ENCODE measurements around the gene TMEM263. TPM values are rescaled to one million over a fixed set of nuclear protein-coding genes. Genes with fewer than 3 reads are reported as not detected.
A peak's percentile ranks its signal among the peaks of the same experiment; 100 is the strongest.
"Not testable (repeated sequence)": the region's sequence is repeated elsewhere in the genome, so short reads cannot be mapped to it uniquely, and the experiment has no call there.

Gene TMEM263
- total RNA-seq, 2 experiments from 2014 or later, result 38.9 to 43.0 TPM

DNA sequence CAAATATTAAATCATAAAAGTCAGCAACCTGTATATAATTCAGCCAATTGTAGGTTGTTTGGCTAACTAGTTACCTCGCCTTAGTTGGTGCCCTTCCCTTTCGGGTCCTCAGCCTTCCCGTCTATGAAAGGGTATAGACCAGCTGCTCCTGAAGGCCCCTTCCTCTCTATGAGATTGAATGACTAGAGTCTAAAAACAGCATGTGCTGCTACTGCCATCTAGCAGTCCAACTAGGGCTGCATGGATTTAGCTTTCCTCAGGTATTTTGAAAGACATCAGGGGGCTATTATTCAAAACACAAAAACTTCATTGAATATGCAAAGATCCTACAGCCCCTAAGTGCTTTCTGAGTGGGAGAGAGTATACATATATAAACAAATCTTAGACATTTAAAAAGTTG is 37.0 kb upstream of the TMEM263 start:
- CTCF ChIA-PET, result interaction anchor here (0.6 to 1.9 kb wide), 11 partner anchors 8 to 581 kb away, joined by 3 to 4 read pairs (median 3); no protein-coding TSS in a partner anchor
- Mint-ChIP-seq H3K4me1 (peaks cover 15% of the 10 kb centered on the region), H3K36me3 (ENCODE audit: low read depth) (no peaks in the 10 kb centered on the region), H3K27ac (no peak overlapping the region), H3K9me3 (ENCODE audit: low read depth) (peaks cover 2% of the 10 kb centered on the region), H3K4me3 (no peak overlapping the region), H3K27me3 (peaks cover 2% of the 10 kb centered on the region)
- ATAC-seq, result no peak
- no peak for DNase-seq
- POLR2A ChIA-PET, result no interaction called here
- intact Hi-C loops (cut with DNase I, micrococcal nuclease), result loop anchor here in 1 of 2 experiments (5.0 kb wide), 3 partner anchors 181 to 336 kb away; partner anchors contain the start of gene RFX4

DNA sequence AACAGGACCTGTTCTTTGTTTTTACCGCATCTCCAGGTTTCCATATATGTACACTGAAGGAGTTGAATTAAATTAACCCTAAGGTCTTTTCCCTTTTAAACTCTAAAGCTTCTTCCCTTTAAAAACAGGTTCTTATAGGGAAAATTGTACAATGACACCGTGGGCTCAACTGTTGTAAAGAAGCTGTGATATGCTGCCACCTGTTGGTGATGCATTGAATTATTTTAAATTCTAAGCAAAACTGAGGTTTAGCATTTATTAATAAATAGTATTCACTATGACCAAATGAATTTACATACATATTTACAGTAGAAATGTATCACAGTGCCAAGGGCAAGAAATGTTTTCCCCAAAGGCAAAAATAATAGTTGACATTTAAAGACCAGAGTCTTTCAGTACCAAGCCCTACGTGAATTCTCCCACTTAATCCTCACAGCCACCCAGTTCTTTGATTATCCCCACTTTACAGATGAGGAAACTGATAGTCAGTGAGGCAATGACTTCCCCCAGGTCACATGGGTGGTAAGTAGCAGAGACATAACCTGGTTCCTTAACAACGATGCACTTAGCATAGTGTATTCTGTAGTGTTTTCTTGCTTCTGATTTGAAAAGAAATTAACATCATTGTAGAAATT is 35.7 kb upstream of the TMEM263 start:
- ATAC-seq, result no peak
- peak; percentile 26 for DNase-seq
- H3K36me3 Mint-ChIP-seq (ENCODE audit: low read depth), result no peaks in the 10 kb centered on the region
- ChIA-PET POLR2A (interaction anchor here (0.5 kb wide), 1 partner anchor 13 kb away, joined by 4 read pairs; no protein-coding TSS in a partner anchor), CTCF (interaction anchor here (0.6 to 1.9 kb wide), 23 partner anchors 10 to 1839 kb away, joined by 3 to 10 read pairs (median 3); partner anchors contain the start of gene POLR3B)
- intact Hi-C loops (cut with DNase I, micrococcal nuclease), result loop anchor here (1.0 to 10.0 kb wide), 8 partner anchors 183 to 693 kb away; partner anchors contain the start of genes RFX4 (in 2 of the 2) and POLR3B (in 1 of the 2)
- no peak overlapping the region for H3K4me3 Mint-ChIP-seq
- H3K27me3 Mint-ChIP-seq, result peaks cover 5% of the 10 kb centered on the region
- H3K4me1 Mint-ChIP-seq, result peaks cover 8% of the 10 kb centered on the region
- peaks cover 6% of the 10 kb centered on the region for H3K9me3 Mint-ChIP-seq (ENCODE audit: low read depth)
- no peak overlapping the region for H3K27ac Mint-ChIP-seq

DNA sequence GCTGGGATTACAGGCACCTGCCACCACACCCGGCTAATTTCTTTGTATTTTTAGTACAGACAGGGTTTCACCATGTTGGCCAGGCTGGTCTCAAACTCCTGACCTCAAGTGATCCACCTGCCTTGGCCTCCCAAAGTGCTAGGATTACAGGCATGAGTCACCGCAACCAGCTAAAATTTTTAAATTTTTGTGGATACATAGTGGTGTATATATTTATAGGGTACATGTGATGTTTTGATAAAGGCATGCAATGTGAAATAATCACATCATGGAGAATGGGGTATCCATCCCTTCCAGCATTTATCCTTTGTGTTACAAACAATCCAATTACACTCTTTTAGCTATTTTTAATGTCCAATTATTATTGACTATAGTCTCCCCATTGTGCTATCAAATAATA is 33.7 kb upstream of the TMEM263 start:
- H3K9me3 Mint-ChIP-seq (ENCODE audit: low read depth); ATAC-seq; H3K4me3 Mint-ChIP-seq; H3K4me1 Mint-ChIP-seq; H3K27me3 Mint-ChIP-seq; POLR2A ChIA-PET; H3K36me3 Mint-ChIP-seq (ENCODE audit: low read depth); DNase-seq; H3K27ac Mint-ChIP-seq: not testable (repeated sequence)
- CTCF ChIA-PET, result interaction anchor here (0.7 to 1.9 kb wide), 3 partner anchors 18 to 564 kb away, joined by 3 to 6 read pairs (median 3); partner anchors contain the start of gene POLR3B
- intact Hi-C loops (cut with DNase I, micrococcal nuclease), result loop anchor here in 1 of 2 experiments (10.0 kb wide), 2 partner anchors 237 to 337 kb away; partner anchors contain the start of gene RFX4

DNA sequence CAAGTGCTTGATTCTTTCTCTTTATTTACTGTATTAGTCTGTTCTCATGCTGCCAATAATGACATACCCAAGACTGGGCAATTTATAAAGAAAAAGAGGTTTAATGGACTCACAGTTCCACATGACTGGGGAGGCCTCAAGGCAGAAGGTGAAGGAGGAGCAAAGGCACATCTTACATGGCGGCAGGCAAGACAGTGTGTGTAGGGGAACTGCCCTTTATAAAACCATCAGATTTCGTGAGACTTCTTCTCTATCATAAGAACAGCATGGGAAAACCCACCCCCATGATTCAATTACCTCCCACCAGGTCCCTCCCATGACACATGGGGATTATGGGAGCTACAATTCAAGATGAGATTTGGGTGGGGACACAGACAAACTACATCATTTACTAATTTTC is 32.1 kb upstream of the TMEM263 start:
- H3K4me3 Mint-ChIP-seq; H3K4me1 Mint-ChIP-seq; CTCF ChIA-PET; H3K36me3 Mint-ChIP-seq (ENCODE audit: low read depth); DNase-seq; ATAC-seq; H3K27ac Mint-ChIP-seq; H3K9me3 Mint-ChIP-seq (ENCODE audit: low read depth); H3K27me3 Mint-ChIP-seq: not testable (repeated sequence)
- POLR2A ChIA-PET, result interaction anchor here (0.6 kb wide), 1 partner anchor 167 kb away, joined by 7 read pairs; no protein-coding TSS in a partner anchor
- intact Hi-C loops (cut with DNase I, micrococcal nuclease), result loop anchor here in 1 of 2 experiments (10.0 kb wide), 2 partner anchors 239 to 339 kb away; partner anchors contain the start of gene RFX4

DNA sequence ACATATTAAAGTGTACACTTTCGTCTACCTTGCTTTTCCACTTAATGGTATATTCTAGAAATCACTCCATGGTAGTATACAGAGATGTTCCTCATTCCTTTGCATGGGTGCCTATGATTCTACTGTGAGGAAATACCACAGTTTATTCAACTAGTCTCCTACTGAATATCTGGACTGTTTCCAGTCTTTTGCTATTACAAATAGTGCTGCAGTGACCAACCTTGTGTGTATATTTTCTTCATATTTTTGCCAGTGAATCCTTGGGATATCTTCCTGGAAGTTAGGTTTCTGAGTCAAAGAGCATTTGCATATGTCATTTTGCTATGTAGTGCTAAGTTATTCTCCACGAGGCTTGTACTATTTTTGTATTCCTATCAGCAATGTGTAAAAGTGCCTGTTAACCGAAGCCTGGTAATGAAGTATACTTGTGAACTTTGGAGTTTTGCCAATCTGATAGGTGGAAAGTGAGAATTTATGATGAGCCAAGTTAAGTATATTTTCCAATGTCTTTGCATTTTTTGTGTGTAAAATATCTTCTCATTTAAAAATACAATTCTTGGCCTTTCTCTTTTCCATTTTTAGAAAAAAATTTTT is 31.3 kb upstream of the TMEM263 start:
- peaks cover 6% of the 10 kb centered on the region for H3K9me3 Mint-ChIP-seq (ENCODE audit: low read depth)
- POLR2A ChIA-PET, result no interaction called here
- H3K36me3 Mint-ChIP-seq (ENCODE audit: low read depth), result no peaks in the 10 kb centered on the region
- no peak overlapping the region for H3K27ac Mint-ChIP-seq
- H3K4me1 Mint-ChIP-seq, result no peaks in the 10 kb centered on the region
- no peak for ATAC-seq
- DNase-seq, result no peak
- intact Hi-C loops (cut with DNase I, micrococcal nuclease), result loop anchor here in 1 of 2 experiments (10.0 kb wide), 2 partner anchors 240 to 340 kb away; partner anchors contain the start of gene RFX4
- CTCF ChIA-PET, result no interaction called here
- no peak overlapping the region for H3K4me3 Mint-ChIP-seq
- peaks cover 7% of the 10 kb centered on the region for H3K27me3 Mint-ChIP-seq

DNA sequence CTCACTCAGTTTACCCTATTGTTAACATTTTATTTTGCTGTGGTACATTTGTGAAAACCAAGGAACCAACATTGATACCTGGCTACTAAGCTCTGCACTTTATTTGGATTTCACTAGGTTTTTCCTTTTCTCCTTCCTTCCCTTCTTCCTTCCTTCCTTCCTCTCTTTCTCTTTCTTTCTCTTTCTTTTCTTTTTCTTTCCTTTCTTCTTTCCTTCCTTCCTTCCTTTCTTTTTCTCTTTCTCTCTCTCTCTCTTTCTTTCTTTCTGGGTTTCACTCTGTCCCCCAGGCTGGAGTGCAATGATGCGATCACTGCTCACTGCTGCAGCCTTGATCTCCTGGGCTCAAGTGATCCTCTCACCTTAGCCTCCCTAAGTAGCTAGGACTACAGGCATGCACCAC is 29.1 kb upstream of the TMEM263 start:
- intact Hi-C loops (cut with DNase I, micrococcal nuclease), result loop anchor here in 1 of 2 experiments (10.0 kb wide), 2 partner anchors 242 to 342 kb away; partner anchors contain the start of gene RFX4
- peaks cover 8% of the 10 kb centered on the region for H3K27me3 Mint-ChIP-seq
- ATAC-seq (no peak), DNase-seq (no peak)
- H3K27ac Mint-ChIP-seq, result no peak overlapping the region
- H3K4me1 Mint-ChIP-seq, result no peaks in the 10 kb centered on the region
- ChIA-PET CTCF (interaction anchor here (0.8 kb wide), 1 partner anchor 8 kb away, joined by 3 read pairs; no protein-coding TSS in a partner anchor), POLR2A (no interaction called here)
- H3K36me3 Mint-ChIP-seq (ENCODE audit: low read depth), result no peaks in the 10 kb centered on the region
- peaks cover 6% of the 10 kb centered on the region for H3K9me3 Mint-ChIP-seq (ENCODE audit: low read depth)
- no peak overlapping the region for H3K4me3 Mint-ChIP-seq

DNA sequence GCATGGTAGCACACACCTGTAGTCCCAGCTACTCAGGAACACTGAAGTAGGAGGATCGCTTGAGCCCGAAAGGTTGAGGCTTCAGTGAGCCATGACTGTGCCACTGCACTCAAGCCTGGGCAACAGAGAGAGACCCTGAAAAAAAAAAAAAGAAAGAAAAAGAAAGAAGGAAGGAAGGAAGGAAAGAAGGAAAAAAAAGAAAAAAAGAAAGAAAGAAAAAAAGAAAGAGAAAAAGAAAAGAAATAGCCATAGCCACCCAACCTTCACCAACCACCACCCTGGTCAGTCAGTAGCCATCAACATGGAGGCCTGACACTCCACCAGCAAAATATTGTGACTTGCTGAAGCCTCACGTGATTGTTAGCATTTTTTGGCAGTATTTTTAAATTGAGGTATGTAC is 21.4 kb upstream of the TMEM263 start:
- ChIA-PET CTCF (no interaction called here), POLR2A (no interaction called here)
- no peak overlapping the region for H3K4me3 Mint-ChIP-seq
- no peak for ATAC-seq
- H3K9me3 Mint-ChIP-seq (ENCODE audit: low read depth), result no peaks in the 10 kb centered on the region
- intact Hi-C loops (cut with DNase I, micrococcal nuclease), result no loop called here
- DNase-seq, result no peak
- H3K4me1 Mint-ChIP-seq, result no peaks in the 10 kb centered on the region
- no peak overlapping the region for H3K27ac Mint-ChIP-seq
- H3K27me3 Mint-ChIP-seq, result peaks cover 6% of the 10 kb centered on the region
- H3K36me3 Mint-ChIP-seq (ENCODE audit: low read depth), result no peaks in the 10 kb centered on the region

DNA sequence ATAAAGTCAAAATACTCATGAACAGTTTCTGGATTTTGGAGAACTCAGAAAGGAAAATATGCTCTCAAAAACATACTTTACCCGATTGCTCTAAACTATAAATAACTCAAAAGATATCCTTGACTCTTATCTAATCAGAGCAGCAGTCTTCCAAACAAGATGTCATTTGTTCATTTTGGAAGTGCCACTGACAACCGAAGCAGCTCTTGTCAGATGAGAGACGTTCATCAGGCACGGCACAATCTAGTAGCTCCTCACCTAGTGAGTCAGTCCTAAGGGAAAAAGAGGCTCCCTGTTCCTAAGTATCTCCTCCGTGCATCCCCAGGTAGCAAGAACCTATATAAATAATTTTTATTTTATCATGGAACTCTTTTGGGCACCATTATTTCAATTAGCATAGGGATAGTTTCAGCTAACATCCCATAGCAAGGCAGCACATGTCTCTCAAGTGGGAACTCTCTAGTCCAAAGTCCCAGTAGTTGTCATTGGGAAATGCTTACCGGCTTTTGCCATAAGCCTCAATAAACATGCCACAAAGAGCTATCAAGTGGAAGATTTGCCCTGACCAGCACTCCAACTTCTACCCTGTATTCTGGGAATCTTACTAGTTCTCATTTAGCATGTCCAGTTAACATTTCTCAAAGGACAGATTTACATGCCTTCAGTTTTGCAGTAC is 14.1 kb upstream of the TMEM263 start:
- ATAC-seq, result no peak
- no peaks in the 10 kb centered on the region for H3K27me3 Mint-ChIP-seq
- DNase-seq, result no peak
- intact Hi-C loops (cut with DNase I, micrococcal nuclease), result no loop called here
- ChIA-PET CTCF (no interaction called here), POLR2A (no interaction called here)
- H3K36me3 Mint-ChIP-seq (ENCODE audit: low read depth), result peaks cover 3% of the 10 kb centered on the region
- no peaks in the 10 kb centered on the region for H3K9me3 Mint-ChIP-seq (ENCODE audit: low read depth)
- no peaks in the 10 kb centered on the region for H3K4me1 Mint-ChIP-seq
- H3K27ac Mint-ChIP-seq, result no peak overlapping the region
- H3K4me3 Mint-ChIP-seq, result no peak overlapping the region

DNA sequence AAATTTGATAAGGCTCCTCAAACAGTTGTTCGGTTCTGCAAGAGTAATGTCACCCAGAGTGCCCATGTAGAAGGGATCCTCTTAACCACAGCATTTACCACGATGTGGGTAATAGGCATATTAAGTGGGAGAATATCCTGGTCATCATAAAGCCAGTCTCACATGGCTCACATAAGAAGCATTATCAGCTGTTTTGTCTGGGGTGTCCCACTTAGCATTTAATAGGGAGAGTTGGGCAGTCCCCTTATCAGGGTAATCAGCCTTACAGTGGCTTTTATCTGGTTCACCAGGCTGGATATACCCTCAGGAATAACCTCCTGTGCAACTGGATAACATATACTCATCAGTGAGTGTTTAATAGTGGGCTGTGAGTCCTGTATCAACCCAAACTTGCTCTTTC is 12.9 kb upstream of the TMEM263 start:
- no peak overlapping the region for H3K27ac Mint-ChIP-seq
- no peak for DNase-seq
- ChIA-PET CTCF (no interaction called here), POLR2A (no interaction called here)
- H3K9me3 Mint-ChIP-seq (ENCODE audit: low read depth), result peaks cover 3% of the 10 kb centered on the region
- H3K36me3 Mint-ChIP-seq (ENCODE audit: low read depth), result peaks cover 3% of the 10 kb centered on the region
- no peak for ATAC-seq
- no peak overlapping the region for H3K4me3 Mint-ChIP-seq
- intact Hi-C loops (cut with DNase I, micrococcal nuclease), result no loop called here
- H3K4me1 Mint-ChIP-seq, result no peaks in the 10 kb centered on the region
- no peaks in the 10 kb centered on the region for H3K27me3 Mint-ChIP-seq

DNA sequence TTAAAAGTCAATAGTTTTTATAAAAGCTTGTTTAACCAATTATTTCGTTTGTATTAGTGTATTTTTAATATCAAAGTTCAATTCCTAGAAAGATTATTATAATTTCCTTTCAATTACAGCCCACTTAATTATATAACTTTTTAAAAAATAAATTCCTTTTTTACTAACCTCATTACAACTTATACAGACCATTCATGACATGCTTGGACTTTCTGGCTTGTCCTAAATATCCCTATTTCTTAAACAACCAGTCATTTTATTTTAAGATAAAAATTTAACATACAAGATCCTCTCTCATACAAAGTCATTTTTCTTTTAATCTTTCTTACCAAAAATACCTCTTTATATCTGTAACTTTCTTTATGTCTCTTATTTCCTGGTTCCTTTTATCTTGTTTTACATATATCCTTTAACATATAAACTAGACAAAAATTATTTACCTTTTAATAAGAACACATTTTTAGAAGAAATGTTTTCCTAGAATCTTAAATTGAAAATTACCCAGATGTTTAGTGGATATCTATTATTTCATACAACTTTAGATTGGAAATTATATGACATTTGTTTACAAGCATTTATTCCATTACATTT is 10.4 kb upstream of the TMEM263 start:
- Mint-ChIP-seq H3K9me3 (ENCODE audit: low read depth) (peaks cover 16% of the 10 kb centered on the region), H3K4me3 (no peak overlapping the region), H3K36me3 (ENCODE audit: low read depth) (peaks cover 3% of the 10 kb centered on the region), H3K27me3 (no peaks in the 10 kb centered on the region), H3K4me1 (no peaks in the 10 kb centered on the region), H3K27ac (no peak overlapping the region)
- POLR2A ChIA-PET, result no interaction called here
- DNase-seq, result no peak
- ATAC-seq, result no peak
- CTCF ChIA-PET, result no interaction called here
- intact Hi-C loops (cut with DNase I, micrococcal nuclease), result no loop called here

DNA sequence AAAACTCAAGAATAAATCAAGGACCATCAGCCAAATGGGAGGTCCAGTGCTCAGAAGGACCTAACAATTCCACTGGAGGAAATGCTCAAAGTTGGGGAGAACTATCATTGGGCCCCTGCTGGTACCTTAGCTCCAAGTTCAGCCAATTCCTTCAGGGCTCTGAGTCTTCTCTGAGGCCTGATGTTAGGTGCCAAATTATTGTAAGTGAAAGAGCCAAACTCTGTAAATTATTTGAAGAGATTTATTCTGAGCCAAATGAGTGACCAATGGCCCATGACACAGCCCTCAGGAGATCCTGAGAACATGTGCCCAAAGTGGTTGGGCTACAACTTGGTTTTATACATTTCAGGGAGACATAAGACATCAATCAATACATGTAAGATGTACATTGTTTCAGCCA is 8.2 kb upstream of the TMEM263 start:
- Mint-ChIP-seq H3K4me1 (no peaks in the 10 kb centered on the region), H3K4me3 (no peak overlapping the region), H3K9me3 (ENCODE audit: low read depth) (peaks cover 16% of the 10 kb centered on the region), H3K27ac (no peak overlapping the region), H3K27me3 (no peaks in the 10 kb centered on the region), H3K36me3 (ENCODE audit: low read depth) (peaks cover 3% of the 10 kb centered on the region)
- intact Hi-C loops (cut with DNase I, micrococcal nuclease), result no loop called here
- ATAC-seq, result no peak
- ChIA-PET POLR2A (no interaction called here), CTCF (interaction anchor here (1.2 kb wide), 1 partner anchor 589 kb away, joined by 3 read pairs; no protein-coding TSS in a partner anchor)
- no peak for DNase-seq
